Epithelial cell of esophagus (primary cell): ENCODE data around the gene A3GALT2.

Experiments used
- DNase-seq: peaks from one replicate; pipeline ENCODE4 v3.0.0; 2010; ENCODE audit warnings: low read depth
- H3K4me3 ChIP-seq: 2 replicates; pipeline ENCODE4 v1.5.1; 2011; ENCODE audit warnings: mild to moderate bottlenecking, low read length, control low read depth
- CTCF ChIP-seq: IDR thresholded peaks from 2 replicates; pipeline ENCODE4 v1.5.1; 2011; ENCODE audit warnings: low read depth, mild to moderate bottlenecking, low read length, control low read depth, inconsistent platforms; ENCODE audit not compliant: insufficient read depth; ENCODE audit errors: missing control alignments

Gene A3GALT2

DNA sequence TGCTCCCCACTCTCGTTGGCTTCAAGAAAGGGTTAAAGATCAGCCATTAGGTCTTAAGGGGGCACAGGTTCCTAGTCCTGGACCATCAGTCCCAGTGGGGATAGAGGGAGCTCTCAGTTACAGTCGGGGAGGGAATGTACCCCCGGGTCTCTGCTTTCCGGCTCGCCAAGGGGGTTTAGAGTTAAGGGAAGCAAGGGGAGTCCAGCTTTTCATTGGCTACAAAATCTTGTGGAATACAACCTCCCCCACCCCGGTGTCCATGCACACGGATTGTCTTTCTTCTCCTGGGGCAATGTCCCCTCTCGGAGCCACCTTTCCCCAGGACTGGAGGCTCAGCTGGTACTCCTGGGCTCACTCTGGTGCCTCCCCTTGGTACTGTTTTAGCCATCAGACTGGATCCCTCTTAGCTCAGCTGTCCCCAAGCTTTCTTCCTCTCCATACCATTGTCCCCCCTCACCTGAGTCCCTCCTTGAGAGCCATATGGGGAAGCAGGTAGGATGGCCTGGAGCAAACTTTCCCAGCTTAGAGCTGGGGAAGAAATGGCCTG lies at the start of gene A3GALT2:
Gene A3GALT2, minus strand, starts transcription at position 480 of the 547 bp plus-strand sequence. Its CDS starts 0 bp downstream, at position 480.
- no peak within 1 kb of the TSS for H3K4me3 ChIP-seq
- TF ChIP-seq CTCF: no peak
- no peak for DNase-seq

DNA sequence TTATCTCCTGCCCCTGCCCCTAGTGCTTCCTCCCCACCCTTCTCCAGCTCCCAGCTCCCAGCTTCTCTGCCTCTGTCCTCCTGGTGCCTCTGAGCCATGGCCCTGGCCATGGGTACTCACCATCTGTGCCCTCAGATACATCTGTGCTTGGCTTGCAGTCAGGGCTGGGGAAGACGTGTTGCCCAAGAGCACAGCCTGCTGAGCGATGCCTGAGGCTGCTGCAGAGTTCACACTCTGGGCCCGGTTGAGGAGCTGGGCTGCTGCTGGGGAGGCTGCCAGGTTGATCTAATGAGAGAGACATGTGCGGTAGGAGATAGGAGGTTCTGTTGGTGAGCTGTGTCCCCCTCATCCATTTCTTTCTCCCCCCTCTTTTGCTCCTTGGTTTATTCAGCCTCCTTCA lies 49.4 kb upstream of the A3GALT2 start:
- TF ChIP-seq CTCF: no peak
- no peak for DNase-seq
- no peak overlapping the region for H3K4me3 ChIP-seq

DNA sequence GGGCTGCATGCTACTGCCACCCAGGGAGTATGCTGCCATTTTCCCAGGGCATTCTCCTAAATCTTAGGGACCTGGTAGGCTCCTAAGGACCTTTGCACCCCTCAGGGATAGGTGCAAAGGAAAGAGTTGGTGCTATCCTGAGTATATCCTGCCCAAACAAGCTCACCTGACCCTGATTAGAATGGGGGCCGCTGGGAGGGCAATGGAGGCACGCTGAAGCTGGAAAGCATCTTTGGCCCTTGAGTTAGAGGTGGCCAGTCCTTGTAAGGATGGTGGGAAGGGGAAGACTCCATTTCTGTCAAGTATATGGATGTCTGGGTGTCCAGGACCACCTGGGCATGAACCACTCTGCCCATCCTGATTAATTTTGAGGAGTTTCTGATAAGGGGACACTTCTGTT lies 48.9 kb upstream of the A3GALT2 start:
- no peak for TF ChIP-seq CTCF
- H3K4me3 ChIP-seq: no peak overlapping the region

GRCh38 chr1:33369081-33369480 lies 48.2 kb upstream of the A3GALT2 start:
- no peak for DNase-seq
- TF ChIP-seq CTCF: no peak
- H3K4me3 ChIP-seq: no peak overlapping the region

More for the DNA sequence above, 48.9 kb upstream of the A3GALT2 start:
- DNase-seq: no peak

DNA sequence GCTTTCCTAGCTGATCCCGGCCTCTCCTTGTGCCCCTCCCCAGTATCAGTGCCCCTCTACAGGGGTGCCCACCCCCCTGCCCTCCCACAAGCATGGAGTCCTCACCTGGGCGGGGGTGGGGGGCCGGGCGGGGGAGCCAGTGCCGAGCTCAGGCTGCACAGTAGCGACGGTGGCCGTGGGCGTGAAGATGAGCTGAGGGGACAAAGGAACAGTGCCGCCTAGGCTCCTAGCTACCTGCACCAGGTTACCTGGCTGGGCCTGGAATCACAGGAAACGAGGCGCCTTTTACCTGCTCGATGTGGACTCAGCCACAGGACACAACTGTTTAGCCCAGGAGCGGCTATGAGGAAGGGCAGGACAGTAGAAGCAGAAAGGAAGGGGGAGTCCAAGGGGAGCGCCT lies 47.5 kb upstream of the A3GALT2 start:
- no peak for DNase-seq
- H3K4me3 ChIP-seq: no peak overlapping the region
- TF ChIP-seq CTCF: no peak

GRCh38 chr1:33367485-33368405 lies 46.8 kb upstream of the A3GALT2 start:
- peak; percentile 98 for TF ChIP-seq CTCF
- no peak overlapping the region for H3K4me3 ChIP-seq
- DNase-seq: peak; percentile 81
